Liver (tissue), 9 donors: ENCODE measurements around the gene ATP2C1. TPM values are rescaled to one million over a fixed set of nuclear protein-coding genes. Genes with fewer than 3 reads are reported as not detected.

Experiments used
- DNase-seq: peaks from one replicate; pipeline ENCODE4 v3.0.0-alpha.2; 2017; ENCODE audit warnings: low spot score
- H3K27ac ChIP-seq, 2 donors: one replicate each; pipeline ENCODE4 v1.7.0; 2013; ENCODE audit warnings: inconsistent platforms in 2 of 2, low read length in 2 of 2, control low read depth in 1 of 2, low read depth in 1 of 2, mild to moderate bottlenecking in 1 of 2
- H3K27me3 ChIP-seq, 4 donors: one replicate each; pipeline versions ENCODE4 v1.6.1 to v1.7.0; 2013; ENCODE audit warnings: low read length in 3 of 4, inconsistent platforms in 1 of 4, mild to moderate bottlenecking in 1 of 4, moderate library complexity in 1 of 4; ENCODE audit not compliant: control insufficient read depth in 4 of 4, insufficient read depth in 4 of 4
- H3K36me3 ChIP-seq, 4 donors: one replicate each; pipeline versions ENCODE4 v1.6.1 to v1.7.0; 2013; ENCODE audit warnings: low read length in 3 of 4, mild to moderate bottlenecking in 3 of 4, low read depth in 1 of 4, moderate library complexity in 1 of 4; ENCODE audit not compliant: control insufficient read depth in 4 of 4, insufficient read depth in 3 of 4
- H3K4me1 ChIP-seq, 4 donors: one replicate each; pipeline versions ENCODE4 v1.6.1 to v1.7.0; 2013; ENCODE audit warnings: low read length in 3 of 4, mild to moderate bottlenecking in 3 of 4, moderate library complexity in 1 of 4; ENCODE audit not compliant: control insufficient read depth in 4 of 4, insufficient read depth in 4 of 4
- H3K4me3 ChIP-seq, 3 donors: one replicate each; pipeline versions ENCODE4 v1.6.1 to v1.7.0; 2013; ENCODE audit warnings: low read length in 3 of 3, control low read depth in 1 of 3, low read depth in 1 of 3, mild to moderate bottlenecking in 1 of 3
- H3K9ac ChIP-seq, 2 donors: one replicate each; pipeline ENCODE4 v1.7.0; 2013; ENCODE audit warnings: low read length in 2 of 2, mild to moderate bottlenecking in 2 of 2, moderate library complexity in 2 of 2, control low read depth in 1 of 2, low read depth in 1 of 2
- H3K9me3 ChIP-seq, 4 donors: one replicate each; pipeline versions ENCODE4 v1.6.1 to v1.7.0; 2013; ENCODE audit warnings: low read length in 3 of 4; ENCODE audit not compliant: control insufficient read depth in 4 of 4
- EGR1 ChIP-seq, 2 donors: IDR thresholded peaks; 2 replicates each; pipeline ENCODE4 v1.6.1; 2016 to 2018; ENCODE audit warnings: antibody characterized with exemption in 2 of 2, low read depth in 2 of 2
- FOXA2 ChIP-seq: IDR thresholded peaks from 2 replicates; pipeline ENCODE4 v1.6.1; 2016; ENCODE audit warnings: antibody characterized with exemption
- GABPA ChIP-seq, 2 donors: IDR thresholded peaks in 1 of 2; conservative IDR thresholded peaks in 1 of 2; 2 replicates each; pipeline ENCODE4 v1.6.1; 2016; ENCODE audit warnings: antibody characterized with exemption in 2 of 2, mild to moderate bottlenecking in 1 of 2, moderate library complexity in 1 of 2
- HNF4A ChIP-seq, 2 donors: conservative IDR thresholded peaks; 2 replicates each; pipeline ENCODE4 v1.6.1; 2016; ENCODE audit warnings: antibody characterized with exemption in 2 of 2, mild to moderate bottlenecking in 2 of 2
- HNF4G ChIP-seq: IDR thresholded peaks from 2 replicates; pipeline ENCODE4 v1.6.1; 2016; ENCODE audit warnings: antibody characterized with exemption
- JUND ChIP-seq, 2 donors: IDR thresholded peaks; 2 replicates each; pipeline ENCODE4 v1.6.1; 2016; ENCODE audit warnings: antibody characterized with exemption in 2 of 2
- NR2F2 ChIP-seq: IDR thresholded peaks from 2 replicates; pipeline ENCODE4 v1.6.1; 2016; ENCODE audit warnings: antibody characterized with exemption
- RAD21 ChIP-seq, 2 donors: IDR thresholded peaks; 2 replicates each; pipeline ENCODE4 v1.6.1; 2016; ENCODE audit warnings: antibody characterized with exemption in 2 of 2, mild to moderate bottlenecking in 2 of 2
- RXRA ChIP-seq, 2 donors: IDR thresholded peaks; 2 replicates each; pipeline ENCODE4 v1.6.1; 2017 to 2018; ENCODE audit warnings: antibody characterized with exemption in 2 of 2, mild to moderate bottlenecking in 1 of 2
- SP1 ChIP-seq: IDR thresholded peaks from 2 replicates; pipeline ENCODE4 v1.6.1; 2018; ENCODE audit warnings: antibody characterized with exemption, mild to moderate bottlenecking
- YY1 ChIP-seq: IDR thresholded peaks from 2 replicates; pipeline ENCODE4 v1.6.1; 2016; ENCODE audit warnings: antibody characterized with exemption, mild to moderate bottlenecking
- WGBS: extraction: QIAGEN DNeasy Blood & Tissue Kit; methylation state at CpG from one replicate; pipeline ENCODE4 v1.1.7; 2013; 5-methylcytosine and 5-hydroxymethylcytosine counted together
- polyA plus RNA-seq, 2 donors: library from polyadenylated mRNA; stranded (reverse) in 1 of 2; unstranded in 1 of 2; fragments of 200-250 nt in 1 of 2; fragments of >200 nt in 1 of 2; fragmentation: Nextera tagmentation in 1 of 2; extraction: Ambion mirVana in 1 of 2; gene quantifications; one replicate each; pipeline versions ENCODE4 v1.2.1 to v1.2.3, GENCODE V29; 2013 to 2015
- total RNA-seq, 2 donors: library from RNA; depleted of rRNA; stranded (reverse); fragments of >200 nt; gene quantifications; one replicate each; pipeline ENCODE4 v1.2.3, GENCODE V29; 2014
- TF ChIP-seq, protein P1 (sequence below): fragments of 150-350 bp; IDR thresholded peaks from 2 replicates; pipeline ENCODE4 v1.5.1; 2017; ENCODE audit warnings: improper control_type of control experiment, low read depth, low read length; ENCODE audit not compliant: missing input control
- TF ChIP-seq, protein P2 (sequence below): IDR thresholded peaks from 2 replicates; pipeline ENCODE4 v1.6.1; 2016; ENCODE audit warnings: antibody characterized with exemption, mild to moderate bottlenecking
- TF ChIP-seq, protein P3 (sequence below): IDR thresholded peaks from 2 replicates; pipeline ENCODE4 v1.6.1; 2016; ENCODE audit warnings: antibody characterized with exemption
- TF ChIP-seq, protein P4 (sequence below): IDR thresholded peaks from 2 replicates; pipeline ENCODE4 v1.6.1; 2016; ENCODE audit warnings: antibody characterized with exemption
- TF ChIP-seq, protein P5 (sequence below): IDR thresholded peaks from 2 replicates; pipeline ENCODE4 v1.6.1; 2016; ENCODE audit warnings: antibody characterized with exemption
- donor health status: healthy.
- donor health status: healthy.
- donor health status: healthy.
- donor health status: healthy.
- donor health status: healthy.

ATP2C1 gene
- total and polyA plus RNA-seq, 4 donors = 10.5 to 45.1 (median 25.2) TPM

DNA sequence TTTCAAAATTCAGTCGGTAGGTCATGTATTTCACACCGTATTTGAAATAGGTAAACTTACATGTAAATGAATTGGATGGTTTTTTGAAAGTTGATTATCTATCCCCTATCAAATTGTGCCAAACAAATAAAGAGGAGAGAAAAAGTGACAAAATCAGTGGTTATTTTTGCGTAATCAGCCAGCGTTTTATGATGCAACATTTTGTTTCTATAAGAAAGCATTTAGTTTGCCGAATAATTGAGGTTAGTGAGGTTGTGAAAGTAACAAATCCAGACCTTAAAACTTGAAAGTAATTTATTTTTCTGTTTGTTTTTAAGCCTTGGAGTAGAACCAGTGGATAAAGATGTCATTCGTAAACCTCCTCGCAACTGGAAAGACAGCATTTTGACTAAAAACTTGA, 103.4 kb downstream of the ATP2C1 start:
- Histone ChIP-seq H3K9me3 (no peaks in the 10 kb centered on the region), H3K27me3 (no peaks in the 10 kb centered on the region), H3K4me3 (no peak overlapping the region), H3K4me1 (no peaks in the 10 kb centered on the region), H3K9ac (no peak overlapping the region), H3K36me3 (peaks cover 1 to 11% (median 7%) of the 10 kb centered on the region in 4 donors), H3K27ac (no peak overlapping the region)
- no peak for DNase-seq
- WGBS = 80% methylated on average over 7 of the region's 7 CpGs
- TF ChIP-seq, protein P1, sequence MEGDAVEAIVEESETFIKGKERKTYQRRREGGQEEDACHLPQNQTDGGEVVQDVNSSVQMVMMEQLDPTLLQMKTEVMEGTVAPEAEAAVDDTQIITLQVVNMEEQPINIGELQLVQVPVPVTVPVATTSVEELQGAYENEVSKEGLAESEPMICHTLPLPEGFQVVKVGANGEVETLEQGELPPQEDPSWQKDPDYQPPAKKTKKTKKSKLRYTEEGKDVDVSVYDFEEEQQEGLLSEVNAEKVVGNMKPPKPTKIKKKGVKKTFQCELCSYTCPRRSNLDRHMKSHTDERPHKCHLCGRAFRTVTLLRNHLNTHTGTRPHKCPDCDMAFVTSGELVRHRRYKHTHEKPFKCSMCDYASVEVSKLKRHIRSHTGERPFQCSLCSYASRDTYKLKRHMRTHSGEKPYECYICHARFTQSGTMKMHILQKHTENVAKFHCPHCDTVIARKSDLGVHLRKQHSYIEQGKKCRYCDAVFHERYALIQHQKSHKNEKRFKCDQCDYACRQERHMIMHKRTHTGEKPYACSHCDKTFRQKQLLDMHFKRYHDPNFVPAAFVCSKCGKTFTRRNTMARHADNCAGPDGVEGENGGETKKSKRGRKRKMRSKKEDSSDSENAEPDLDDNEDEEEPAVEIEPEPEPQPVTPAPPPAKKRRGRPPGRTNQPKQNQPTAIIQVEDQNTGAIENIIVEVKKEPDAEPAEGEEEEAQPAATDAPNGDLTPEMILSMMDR = no peak
- TF ChIP-seq, protein P2, sequence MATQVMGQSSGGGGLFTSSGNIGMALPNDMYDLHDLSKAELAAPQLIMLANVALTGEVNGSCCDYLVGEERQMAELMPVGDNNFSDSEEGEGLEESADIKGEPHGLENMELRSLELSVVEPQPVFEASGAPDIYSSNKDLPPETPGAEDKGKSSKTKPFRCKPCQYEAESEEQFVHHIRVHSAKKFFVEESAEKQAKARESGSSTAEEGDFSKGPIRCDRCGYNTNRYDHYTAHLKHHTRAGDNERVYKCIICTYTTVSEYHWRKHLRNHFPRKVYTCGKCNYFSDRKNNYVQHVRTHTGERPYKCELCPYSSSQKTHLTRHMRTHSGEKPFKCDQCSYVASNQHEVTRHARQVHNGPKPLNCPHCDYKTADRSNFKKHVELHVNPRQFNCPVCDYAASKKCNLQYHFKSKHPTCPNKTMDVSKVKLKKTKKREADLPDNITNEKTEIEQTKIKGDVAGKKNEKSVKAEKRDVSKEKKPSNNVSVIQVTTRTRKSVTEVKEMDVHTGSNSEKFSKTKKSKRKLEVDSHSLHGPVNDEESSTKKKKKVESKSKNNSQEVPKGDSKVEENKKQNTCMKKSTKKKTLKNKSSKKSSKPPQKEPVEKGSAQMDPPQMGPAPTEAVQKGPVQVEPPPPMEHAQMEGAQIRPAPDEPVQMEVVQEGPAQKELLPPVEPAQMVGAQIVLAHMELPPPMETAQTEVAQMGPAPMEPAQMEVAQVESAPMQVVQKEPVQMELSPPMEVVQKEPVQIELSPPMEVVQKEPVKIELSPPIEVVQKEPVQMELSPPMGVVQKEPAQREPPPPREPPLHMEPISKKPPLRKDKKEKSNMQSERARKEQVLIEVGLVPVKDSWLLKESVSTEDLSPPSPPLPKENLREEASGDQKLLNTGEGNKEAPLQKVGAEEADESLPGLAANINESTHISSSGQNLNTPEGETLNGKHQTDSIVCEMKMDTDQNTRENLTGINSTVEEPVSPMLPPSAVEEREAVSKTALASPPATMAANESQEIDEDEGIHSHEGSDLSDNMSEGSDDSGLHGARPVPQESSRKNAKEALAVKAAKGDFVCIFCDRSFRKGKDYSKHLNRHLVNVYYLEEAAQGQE = no peak
- TF ChIP-seq RAD21 (IDR thresholded peaks at IDR 0.05) (no peak), EGR1 (IDR thresholded peaks at IDR 0.05; ENCODE audit: low read depth in 2 of 2) (no peak), HNF4G (no peak), SP1 (no peak), JUND (IDR thresholded peaks at IDR 0.05) (no peak), GABPA (IDR thresholded peaks at IDR 0.05 in 1 of 2, conservative IDR thresholded peaks at IDR 0.05 in 1 of 2) (no peak), NR2F2 (no peak), YY1 (no peak), HNF4A (conservative IDR thresholded peaks at IDR 0.05) (no peak), RXRA (IDR thresholded peaks at IDR 0.05) (no peak), FOXA2 (no peak)
- TF ChIP-seq, protein P3, sequence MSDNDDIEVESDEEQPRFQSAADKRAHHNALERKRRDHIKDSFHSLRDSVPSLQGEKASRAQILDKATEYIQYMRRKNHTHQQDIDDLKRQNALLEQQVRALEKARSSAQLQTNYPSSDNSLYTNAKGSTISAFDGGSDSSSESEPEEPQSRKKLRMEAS = no peak

DNA sequence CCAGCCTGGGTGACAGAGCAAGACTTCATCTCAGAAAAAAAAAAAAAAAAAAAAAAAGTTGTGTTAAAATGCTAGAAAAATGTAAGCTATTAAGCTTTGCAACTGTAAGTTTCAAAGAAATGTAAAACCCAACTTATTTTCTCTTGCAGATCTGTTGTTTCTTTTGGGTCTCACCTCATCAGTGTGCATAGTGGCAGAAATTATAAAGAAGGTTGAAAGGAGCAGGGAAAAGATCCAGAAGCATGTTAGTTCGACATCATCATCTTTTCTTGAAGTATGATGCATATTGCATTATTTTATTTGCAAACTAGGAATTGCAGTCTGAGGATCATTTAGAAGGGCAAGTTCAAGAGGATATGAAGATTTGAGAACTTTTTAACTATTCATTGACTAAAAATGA, 107.2 kb downstream of the ATP2C1 start:
- Histone ChIP-seq H3K9ac (no peak overlapping the region), H3K36me3 (peaks cover 1 to 11% (median 7%) of the 10 kb centered on the region in 4 donors), H3K27ac (no peak overlapping the region), H3K4me3 (no peak overlapping the region), H3K4me1 (no peaks in the 10 kb centered on the region), H3K9me3 (no peaks in the 10 kb centered on the region), H3K27me3 (no peaks in the 10 kb centered on the region)
- no peak for DNase-seq
- TF ChIP-seq, protein P4, sequence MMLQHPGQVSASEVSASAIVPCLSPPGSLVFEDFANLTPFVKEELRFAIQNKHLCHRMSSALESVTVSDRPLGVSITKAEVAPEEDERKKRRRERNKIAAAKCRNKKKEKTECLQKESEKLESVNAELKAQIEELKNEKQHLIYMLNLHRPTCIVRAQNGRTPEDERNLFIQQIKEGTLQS = no peak
- TF ChIP-seq RAD21 (IDR thresholded peaks at IDR 0.05) (no peak), NR2F2 (no peak)
- TF ChIP-seq, protein P5, sequence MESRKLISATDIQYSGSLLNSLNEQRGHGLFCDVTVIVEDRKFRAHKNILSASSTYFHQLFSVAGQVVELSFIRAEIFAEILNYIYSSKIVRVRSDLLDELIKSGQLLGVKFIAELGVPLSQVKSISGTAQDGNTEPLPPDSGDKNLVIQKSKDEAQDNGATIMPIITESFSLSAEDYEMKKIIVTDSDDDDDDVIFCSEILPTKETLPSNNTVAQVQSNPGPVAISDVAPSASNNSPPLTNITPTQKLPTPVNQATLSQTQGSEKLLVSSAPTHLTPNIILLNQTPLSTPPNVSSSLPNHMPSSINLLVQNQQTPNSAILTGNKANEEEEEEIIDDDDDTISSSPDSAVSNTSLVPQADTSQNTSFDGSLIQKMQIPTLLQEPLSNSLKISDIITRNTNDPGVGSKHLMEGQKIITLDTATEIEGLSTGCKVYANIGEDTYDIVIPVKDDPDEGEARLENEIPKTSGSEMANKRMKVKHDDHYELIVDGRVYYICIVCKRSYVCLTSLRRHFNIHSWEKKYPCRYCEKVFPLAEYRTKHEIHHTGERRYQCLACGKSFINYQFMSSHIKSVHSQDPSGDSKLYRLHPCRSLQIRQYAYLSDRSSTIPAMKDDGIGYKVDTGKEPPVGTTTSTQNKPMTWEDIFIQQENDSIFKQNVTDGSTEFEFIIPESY = no peak
- 93% methylated on average over 1 of the region's 1 CpG for WGBS
